Activated CD8-positive, alpha-beta T cell treated with anti-CD3 and anti-CD28 coated beads for 36 hours (primary cell): ENCODE results near the gene PEPD. TPM values are rescaled to one million over a fixed set of nuclear protein-coding genes. Genes with fewer than 3 reads are reported as not detected.

Experiments used
- ATAC-seq: fragments of 200-7000 bp; cut with Tn5 transposase; one replicate; pipeline ENCODE4 v1.10.0; 2021; ENCODE audit warnings: mild to moderate bottlenecking, moderate library complexity
- CTCF ChIA-PET: fragments of 350-600 bp; sonication (Branson Sonifier 250); formaldehyde crosslinking; loops from one replicate; lab custom pipeline; 2021; ENCODE audit warnings: antibody characterized with exemption; lab: Charles Lee
- POLR2A ChIA-PET: fragments of 350-600 bp; sonication (Branson Sonifier 250); formaldehyde crosslinking; loops from one replicate; lab custom pipeline; 2021; ENCODE audit warnings: antibody characterized with exemption; lab: Charles Lee
- DNase-seq: peaks from one replicate; pipeline ENCODE4 v3.0.0-alpha.2; 2020
- H3K27ac Mint-ChIP-seq: one replicate; pipeline ENCODE4 v1.8.0; 2021; ENCODE audit warnings: mild to moderate bottlenecking, mixed read lengths
- H3K27me3 Mint-ChIP-seq: one replicate; pipeline ENCODE4 v1.8.0; 2021; ENCODE audit warnings: mixed read lengths
- H3K36me3 Mint-ChIP-seq: one replicate; pipeline ENCODE4 v1.8.0; 2021; ENCODE audit warnings: low read depth, mixed read lengths
- H3K4me1 Mint-ChIP-seq: one replicate; pipeline ENCODE4 v1.8.0; 2021; ENCODE audit warnings: low read depth, mixed read lengths
- H3K4me3 Mint-ChIP-seq: one replicate; pipeline ENCODE4 v1.8.0; 2021; ENCODE audit warnings: mild to moderate bottlenecking, moderate library complexity, mixed read lengths
- H3K9me3 Mint-ChIP-seq: one replicate; pipeline ENCODE4 v1.8.0; 2021; ENCODE audit warnings: mixed read lengths
- intact Hi-C: fragments of 100-400 bp; cut with micrococcal nuclease; formaldehyde crosslinking; loops from one replicate; pipeline ENCODE4 v1.10.0; 2022
- total RNA-seq, 2 experiments: library from RNA; stranded (reverse); gene quantifications; one replicate each; pipeline ENCODE4 v1.2.3, GENCODE V29; 2021
- TF ChIP-seq, protein P1 (sequence below): fragments of 200-600 bp; IDR thresholded peaks from one replicate; pipeline ENCODE4 v1.8.0; 2022; ENCODE audit warnings: antibody characterized with exemption, mild to moderate bottlenecking

Gene PEPD
- total RNA-seq, 2 experiments from 2014 or later: 32.6 to 34.6 TPM

GRCh38 chr19:33456076-33456844 is 65.3 kb downstream of the PEPD start:
- no peak overlapping the region for H3K27ac Mint-ChIP-seq
- DNase-seq (no peak), ATAC-seq (no peak)
- no peaks in the 10 kb centered on the region for H3K9me3 Mint-ChIP-seq
- CTCF ChIA-PET: interaction anchor here (1.6 kb wide), 1 partner anchor 26 kb away, joined by 5 read pairs; no protein-coding TSS in a partner anchor
- POLR2A ChIA-PET: interaction anchor here (0.6 kb wide), 1 partner anchor 1108 kb away, joined by 3 read pairs; no protein-coding TSS in a partner anchor
- no peaks in the 10 kb centered on the region for H3K4me1 Mint-ChIP-seq
- intact Hi-C loops: no loop called here
- H3K36me3 Mint-ChIP-seq: no peaks in the 10 kb centered on the region
- no peak overlapping the region for H3K4me3 Mint-ChIP-seq
- TF ChIP-seq, protein P1, sequence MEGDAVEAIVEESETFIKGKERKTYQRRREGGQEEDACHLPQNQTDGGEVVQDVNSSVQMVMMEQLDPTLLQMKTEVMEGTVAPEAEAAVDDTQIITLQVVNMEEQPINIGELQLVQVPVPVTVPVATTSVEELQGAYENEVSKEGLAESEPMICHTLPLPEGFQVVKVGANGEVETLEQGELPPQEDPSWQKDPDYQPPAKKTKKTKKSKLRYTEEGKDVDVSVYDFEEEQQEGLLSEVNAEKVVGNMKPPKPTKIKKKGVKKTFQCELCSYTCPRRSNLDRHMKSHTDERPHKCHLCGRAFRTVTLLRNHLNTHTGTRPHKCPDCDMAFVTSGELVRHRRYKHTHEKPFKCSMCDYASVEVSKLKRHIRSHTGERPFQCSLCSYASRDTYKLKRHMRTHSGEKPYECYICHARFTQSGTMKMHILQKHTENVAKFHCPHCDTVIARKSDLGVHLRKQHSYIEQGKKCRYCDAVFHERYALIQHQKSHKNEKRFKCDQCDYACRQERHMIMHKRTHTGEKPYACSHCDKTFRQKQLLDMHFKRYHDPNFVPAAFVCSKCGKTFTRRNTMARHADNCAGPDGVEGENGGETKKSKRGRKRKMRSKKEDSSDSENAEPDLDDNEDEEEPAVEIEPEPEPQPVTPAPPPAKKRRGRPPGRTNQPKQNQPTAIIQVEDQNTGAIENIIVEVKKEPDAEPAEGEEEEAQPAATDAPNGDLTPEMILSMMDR: no peak
- H3K27me3 Mint-ChIP-seq: no peaks in the 10 kb centered on the region

- TF ChIP-seq, protein P1: no peak
- ChIA-PET POLR2A (no interaction called here), CTCF (interaction anchor here (1.4 to 1.8 kb wide), 3 partner anchors 23 to 325 kb away, joined by 3 to 8 read pairs (median 3); no protein-coding TSS in a partner anchor)
- ATAC-seq (no peak), DNase-seq (no peak)
- intact Hi-C loops: no loop called here
- Mint-ChIP-seq H3K9me3 (no peaks in the 10 kb centered on the region), H3K27me3 (no peaks in the 10 kb centered on the region), H3K4me3 (no peak overlapping the region), H3K36me3 (peaks cover 2% of the 10 kb centered on the region), H3K4me1 (no peaks in the 10 kb centered on the region), H3K27ac (no peak overlapping the region)
Measured at GRCh38 chr19:33453265-33453664, 68.3 kb downstream of the PEPD start.

GRCh38 chr19:33450689-33451088 is 70.9 kb downstream of the PEPD start:
- no peak overlapping the region for H3K4me3 Mint-ChIP-seq
- POLR2A ChIA-PET: no interaction called here
- H3K4me1 Mint-ChIP-seq: no peaks in the 10 kb centered on the region
- intact Hi-C loops: no loop called here
- ATAC-seq (no peak), DNase-seq (no peak)
- no peak overlapping the region for H3K27ac Mint-ChIP-seq
- CTCF ChIA-PET: no interaction called here
- H3K9me3 Mint-ChIP-seq: no peaks in the 10 kb centered on the region
- H3K27me3 Mint-ChIP-seq: no peaks in the 10 kb centered on the region
- H3K36me3 Mint-ChIP-seq: peaks cover 2% of the 10 kb centered on the region
- TF ChIP-seq, protein P1: no peak

GRCh38 chr19:33449799-33450198 is 71.8 kb downstream of the PEPD start:
- intact Hi-C loops: no loop called here
- no peak overlapping the region for H3K4me3 Mint-ChIP-seq
- H3K27ac Mint-ChIP-seq: no peak overlapping the region
- peaks cover 2% of the 10 kb centered on the region for H3K36me3 Mint-ChIP-seq
- H3K27me3 Mint-ChIP-seq: no peaks in the 10 kb centered on the region
- no peaks in the 10 kb centered on the region for H3K4me1 Mint-ChIP-seq
- CTCF ChIA-PET: interaction anchor here (1.9 kb wide), 1 partner anchor 34 kb away, joined by 5 read pairs; no protein-coding TSS in a partner anchor
- no peaks in the 10 kb centered on the region for H3K9me3 Mint-ChIP-seq
- POLR2A ChIA-PET: no interaction called here
- ATAC-seq: no peak
- DNase-seq: no peak
- TF ChIP-seq, protein P1: no peak

DNA sequence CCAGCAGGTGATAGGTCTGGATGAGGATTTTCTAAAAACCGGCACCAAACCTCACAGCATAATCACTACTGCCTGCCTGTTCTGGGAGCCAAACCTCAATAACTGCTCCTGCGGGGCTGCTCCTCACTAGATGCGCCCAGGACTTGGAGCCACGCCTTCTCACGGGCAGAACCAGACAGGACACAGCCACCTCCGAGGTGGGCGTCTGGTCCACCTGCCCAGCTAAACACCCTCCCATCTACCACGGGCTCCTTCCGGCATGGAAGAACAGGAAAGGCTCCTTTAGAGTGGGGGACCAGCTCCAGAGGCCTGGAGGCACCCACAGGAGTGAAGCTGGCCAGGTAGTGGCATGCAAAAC is 73.5 kb downstream of the PEPD start:
- peaks cover 2% of the 10 kb centered on the region for H3K36me3 Mint-ChIP-seq
- POLR2A ChIA-PET: no interaction called here
- H3K4me3 Mint-ChIP-seq: no peak overlapping the region
- no peaks in the 10 kb centered on the region for H3K9me3 Mint-ChIP-seq
- H3K27me3 Mint-ChIP-seq: no peaks in the 10 kb centered on the region
- intact Hi-C loops: no loop called here
- TF ChIP-seq, protein P1: no peak
- H3K27ac Mint-ChIP-seq: no peak overlapping the region
- ATAC-seq: no peak
- H3K4me1 Mint-ChIP-seq: no peaks in the 10 kb centered on the region
- CTCF ChIA-PET: interaction anchor here (1.9 to 2.4 kb wide), 2 partner anchors 17 to 32 kb away, joined by 5 to 7 read pairs; no protein-coding TSS in a partner anchor
- DNase-seq: no peak
